Muscle layer of colon (tissue), 2 donors: ENCODE measurements around the gene SFT2D2.

Experiments
- H3K27ac ChIP-seq: one replicate; pipeline ENCODE4 v1.7.0; 2013; ENCODE audit warnings: low read depth, mild to moderate bottlenecking, low read length, moderate library complexity
- H3K27me3 ChIP-seq, 2 donors: one replicate each; pipeline ENCODE4 v1.7.0; 2013; ENCODE audit warnings: low read length in 2 of 2, mild to moderate bottlenecking in 2 of 2; ENCODE audit not compliant: insufficient read depth in 2 of 2, control insufficient read depth in 1 of 2
- H3K36me3 ChIP-seq: one replicate; pipeline ENCODE4 v1.7.0; 2013; ENCODE audit warnings: mild to moderate bottlenecking, low read length; ENCODE audit not compliant: insufficient read depth
- H3K4me1 ChIP-seq: one replicate; pipeline ENCODE4 v1.7.0; 2013; ENCODE audit warnings: mild to moderate bottlenecking, low read length; ENCODE audit not compliant: insufficient read depth
- H3K4me3 ChIP-seq, 2 donors: one replicate each; pipeline ENCODE4 v1.7.0; 2013; ENCODE audit warnings: low read length in 2 of 2, low read depth in 1 of 2, mild to moderate bottlenecking in 1 of 2, moderate library complexity in 1 of 2
- H3K9ac ChIP-seq: one replicate; pipeline ENCODE4 v1.7.0; 2013; ENCODE audit warnings: low read length
- H3K9me3 ChIP-seq: one replicate; pipeline ENCODE4 v1.7.0; 2013; ENCODE audit warnings: mild to moderate bottlenecking, low read length
- donor health status: abdominal sarcoma.
- donor health status: Adenocarcinoma of cecum.

Gene SFT2D2

DNA sequence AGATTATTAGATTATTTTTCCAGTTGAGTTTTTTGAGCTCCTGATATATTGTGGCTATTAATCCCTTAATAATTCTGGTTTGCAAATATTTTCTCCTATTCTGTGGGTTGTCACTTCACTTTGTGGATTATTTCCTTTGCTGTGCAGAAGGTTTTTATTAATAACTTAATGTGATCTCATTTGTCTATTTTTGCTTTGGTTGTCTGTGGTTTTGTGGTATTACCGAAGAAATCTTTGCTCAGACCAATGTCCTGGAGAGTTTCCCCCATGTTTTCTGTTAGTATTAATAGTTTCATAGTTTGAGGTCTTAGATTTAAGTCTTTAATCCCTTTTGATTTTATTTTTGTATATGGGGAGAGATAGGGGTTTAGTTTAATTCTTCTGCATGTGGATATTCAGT lies 47.8 kb downstream of the SFT2D2 start:
- no peak overlapping the region for H3K9ac ChIP-seq
- no peaks in the 10 kb centered on the region for H3K9me3 ChIP-seq
- H3K27me3 ChIP-seq: no peaks in the 10 kb centered on the region
- no peaks in the 10 kb centered on the region for H3K36me3 ChIP-seq
- no peak overlapping the region for H3K4me3 ChIP-seq
- no peak overlapping the region for H3K27ac ChIP-seq
- H3K4me1 ChIP-seq: no peaks in the 10 kb centered on the region

DNA sequence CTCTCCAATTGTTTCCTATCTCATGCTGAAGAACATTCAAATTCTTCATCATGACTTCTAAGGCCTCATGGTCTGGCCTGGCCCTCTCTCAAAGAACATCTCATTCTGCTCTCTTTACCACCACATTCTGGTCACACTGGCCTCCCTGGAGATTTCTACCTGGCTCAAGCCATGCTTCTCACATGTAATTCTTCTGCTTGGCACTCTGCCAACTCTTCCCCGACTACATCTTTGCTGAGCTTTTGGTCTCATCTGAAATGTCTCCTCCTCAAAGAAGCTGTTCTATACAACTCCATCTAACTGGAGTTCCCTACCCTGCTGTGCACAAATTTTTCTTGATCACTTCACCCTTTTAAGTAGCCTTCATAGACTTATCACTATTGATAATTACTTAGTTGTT lies 53.4 kb downstream of the SFT2D2 start:
- Histone ChIP-seq H3K9ac (no peak overlapping the region), H3K9me3 (no peaks in the 10 kb centered on the region), H3K27me3 (no peaks in the 10 kb centered on the region), H3K27ac (no peak overlapping the region), H3K4me3 (no peak overlapping the region), H3K4me1 (peaks cover 4% of the 10 kb centered on the region), H3K36me3 (no peaks in the 10 kb centered on the region)

DNA sequence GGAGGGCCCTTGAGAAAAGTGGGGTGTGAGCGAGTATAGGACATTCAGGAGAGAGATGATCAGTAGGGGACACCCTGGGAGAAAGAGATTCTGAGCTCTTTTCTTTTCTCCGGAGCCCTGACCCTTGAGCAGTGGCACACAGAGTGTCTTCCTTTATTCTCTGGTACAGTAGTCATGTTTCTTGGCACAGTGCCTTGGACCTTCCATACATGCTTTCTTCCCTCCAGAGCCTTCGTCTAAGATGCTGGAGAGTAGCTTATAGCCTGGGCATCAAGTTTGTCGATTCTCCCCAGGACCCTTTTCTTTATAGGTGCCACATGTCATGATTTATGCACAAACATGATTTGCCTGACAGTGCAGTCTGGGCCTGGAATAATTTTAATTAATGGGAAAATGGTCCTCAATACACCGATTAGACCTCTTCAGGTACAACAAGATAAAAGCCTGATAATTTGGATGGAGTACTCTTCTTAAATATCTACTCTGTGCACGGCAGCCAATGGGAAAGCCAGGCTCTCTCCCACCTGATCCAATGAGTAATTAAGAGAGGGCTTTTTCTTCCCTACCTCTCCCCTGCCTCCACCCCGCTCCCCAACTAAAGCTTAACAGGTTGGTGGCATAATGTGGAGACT lies 54.6 kb downstream of the SFT2D2 start, which contains the start of gene TBX19:
TSS of gene TBX19 (plus strand) at position 582 of the 632 bp plus-strand sequence. CDS start 214 bp downstream, outside the sequence.
- Histone ChIP-seq H3K27ac (no peak within 1 kb of the TSS), H3K4me1 (peaks cover 11% of the 10 kb centered on the region), H3K9me3 (no peaks in the 10 kb centered on the region), H3K36me3 (no peaks in the 10 kb centered on the region), H3K4me3 (no peak within 1 kb of the TSS), H3K27me3 (no peaks in the 10 kb centered on the region), H3K9ac (no peak within 1 kb of the TSS)

DNA sequence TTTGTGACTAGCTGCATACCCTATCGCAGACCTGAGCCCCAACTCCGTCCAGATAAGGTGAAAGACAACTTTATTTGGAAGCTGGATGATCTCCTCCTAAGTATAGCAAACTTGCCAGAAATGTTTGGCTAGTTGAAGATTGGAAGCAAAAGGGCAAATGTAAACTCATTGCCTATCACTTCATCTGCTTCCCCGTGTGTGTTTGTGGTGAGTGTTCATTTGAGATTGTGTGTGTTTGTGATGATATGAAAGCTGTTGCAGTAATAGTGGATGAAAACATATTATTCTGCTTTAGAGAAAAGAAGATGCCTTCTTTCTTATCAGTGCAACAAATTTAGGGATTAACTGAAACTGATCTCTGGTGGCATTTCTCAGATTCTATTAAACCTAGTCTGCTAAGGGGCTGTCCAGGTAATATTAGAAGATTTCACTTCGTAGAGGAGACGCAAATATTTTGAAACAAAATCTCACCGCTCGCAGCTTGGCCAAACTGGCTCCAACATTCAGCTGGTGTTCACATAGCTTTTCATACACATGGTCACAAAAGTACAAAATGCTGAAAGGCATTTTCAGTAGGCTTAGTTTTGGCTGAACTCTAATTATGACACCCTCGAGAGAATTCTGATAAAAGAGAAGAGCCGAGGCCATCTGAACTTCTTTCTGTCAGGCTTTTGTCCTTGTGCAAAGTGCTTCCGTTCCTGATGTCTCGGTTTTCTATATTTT lies 56.0 kb downstream of the SFT2D2 start:
- H3K4me1 ChIP-seq: peaks cover 11% of the 10 kb centered on the region
- no peak overlapping the region for H3K4me3 ChIP-seq
- no peaks in the 10 kb centered on the region for H3K27me3 ChIP-seq
- no peak overlapping the region for H3K9ac ChIP-seq
- no peaks in the 10 kb centered on the region for H3K9me3 ChIP-seq
- H3K36me3 ChIP-seq: no peaks in the 10 kb centered on the region
- H3K27ac ChIP-seq: no peak overlapping the region

DNA sequence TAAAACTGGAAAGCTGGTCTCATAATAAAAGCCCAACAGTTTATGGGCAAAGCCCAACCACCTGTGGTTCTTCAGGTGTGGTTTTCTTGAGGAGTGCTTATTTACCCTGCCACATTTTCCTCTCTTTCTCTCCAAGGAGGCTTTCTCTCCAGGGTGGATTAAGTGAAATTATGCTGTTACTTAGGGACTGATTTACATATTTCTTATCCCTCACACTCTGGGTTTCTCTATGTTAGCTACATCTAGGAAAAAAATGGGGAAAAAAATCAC lies 59.7 kb downstream of the SFT2D2 start:
- H3K27me3 ChIP-seq: no peaks in the 10 kb centered on the region
- no peak overlapping the region for H3K4me3 ChIP-seq
- no peak overlapping the region for H3K27ac ChIP-seq
- no peaks in the 10 kb centered on the region for H3K9me3 ChIP-seq
- peaks cover 8% of the 10 kb centered on the region for H3K4me1 ChIP-seq
- no peaks in the 10 kb centered on the region for H3K36me3 ChIP-seq
- no peak overlapping the region for H3K9ac ChIP-seq

DNA sequence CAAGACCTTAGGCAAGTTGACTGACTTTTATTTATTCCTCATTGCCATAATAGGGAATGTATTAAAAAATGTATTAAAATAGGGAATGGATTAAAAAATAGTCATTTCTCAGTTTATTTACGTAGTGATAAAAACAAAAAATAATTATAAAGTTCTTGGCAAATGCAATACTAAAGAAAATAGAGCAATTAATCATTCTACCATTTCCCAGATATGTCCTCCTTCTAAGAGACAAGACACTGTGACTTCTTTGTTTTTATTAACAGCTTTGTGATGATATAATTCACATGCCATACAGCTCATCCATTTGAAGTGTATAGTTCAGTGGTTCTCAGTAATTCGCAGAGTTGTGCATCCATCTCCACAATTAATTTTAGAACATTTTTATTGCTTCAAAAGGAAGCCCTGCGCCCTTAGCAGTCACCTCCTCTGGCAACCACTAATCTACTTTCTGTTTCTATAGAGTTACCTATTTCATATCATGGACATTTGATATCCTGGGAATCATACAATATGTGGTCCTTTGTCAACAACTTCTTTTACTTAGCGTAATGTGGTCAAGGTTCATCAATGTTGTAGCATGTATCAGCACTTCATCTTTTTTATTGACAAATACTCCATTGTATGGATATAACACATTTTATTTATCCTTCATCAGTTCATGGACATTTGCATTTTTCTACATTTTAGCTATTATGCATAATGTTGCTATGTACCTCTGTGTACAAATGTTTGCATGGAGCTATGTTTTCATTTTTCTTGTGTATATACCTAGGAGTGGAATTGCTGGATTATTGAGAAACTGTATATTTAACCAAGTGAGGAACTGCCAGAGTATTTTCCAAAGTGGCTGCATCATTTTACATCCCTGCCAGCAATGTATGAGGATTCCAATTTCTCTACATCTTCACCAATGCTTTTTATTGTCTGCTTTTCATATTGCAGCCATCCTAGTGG lies 60.4 kb downstream of the SFT2D2 start:
- H3K9me3 ChIP-seq: no peaks in the 10 kb centered on the region
- H3K4me3 ChIP-seq: no peak overlapping the region
- no peak overlapping the region for H3K27ac ChIP-seq
- H3K27me3 ChIP-seq: no peaks in the 10 kb centered on the region
- H3K36me3 ChIP-seq: no peaks in the 10 kb centered on the region
- H3K4me1 ChIP-seq: peaks cover 8% of the 10 kb centered on the region
- H3K9ac ChIP-seq: no peak overlapping the region

DNA sequence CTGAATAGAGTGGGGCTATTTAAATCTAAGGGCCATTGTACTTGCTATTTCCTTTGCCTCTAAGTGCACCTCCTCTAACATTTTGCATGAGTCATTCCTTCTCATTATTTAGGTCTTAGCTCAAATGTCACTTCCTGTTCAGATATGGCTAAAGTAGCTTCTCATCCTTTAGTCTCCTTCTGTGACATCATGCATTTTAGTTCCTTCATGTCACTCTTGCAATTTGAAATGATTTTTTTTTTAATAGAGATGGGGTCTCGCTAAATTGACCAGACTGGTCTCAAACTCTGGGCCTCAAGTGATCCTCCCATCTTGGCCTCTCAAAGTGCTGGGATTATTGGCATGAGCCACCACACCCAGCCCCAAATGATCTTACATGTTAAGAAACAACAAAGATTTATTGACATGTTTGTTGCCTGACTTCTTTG lies 61.4 kb downstream of the SFT2D2 start:
- Histone ChIP-seq H3K4me3 (no peak overlapping the region), H3K4me1 (peaks cover 8% of the 10 kb centered on the region), H3K27me3 (no peaks in the 10 kb centered on the region), H3K9me3 (no peaks in the 10 kb centered on the region), H3K36me3 (no peaks in the 10 kb centered on the region), H3K27ac (no peak overlapping the region), H3K9ac (no peak overlapping the region)

DNA sequence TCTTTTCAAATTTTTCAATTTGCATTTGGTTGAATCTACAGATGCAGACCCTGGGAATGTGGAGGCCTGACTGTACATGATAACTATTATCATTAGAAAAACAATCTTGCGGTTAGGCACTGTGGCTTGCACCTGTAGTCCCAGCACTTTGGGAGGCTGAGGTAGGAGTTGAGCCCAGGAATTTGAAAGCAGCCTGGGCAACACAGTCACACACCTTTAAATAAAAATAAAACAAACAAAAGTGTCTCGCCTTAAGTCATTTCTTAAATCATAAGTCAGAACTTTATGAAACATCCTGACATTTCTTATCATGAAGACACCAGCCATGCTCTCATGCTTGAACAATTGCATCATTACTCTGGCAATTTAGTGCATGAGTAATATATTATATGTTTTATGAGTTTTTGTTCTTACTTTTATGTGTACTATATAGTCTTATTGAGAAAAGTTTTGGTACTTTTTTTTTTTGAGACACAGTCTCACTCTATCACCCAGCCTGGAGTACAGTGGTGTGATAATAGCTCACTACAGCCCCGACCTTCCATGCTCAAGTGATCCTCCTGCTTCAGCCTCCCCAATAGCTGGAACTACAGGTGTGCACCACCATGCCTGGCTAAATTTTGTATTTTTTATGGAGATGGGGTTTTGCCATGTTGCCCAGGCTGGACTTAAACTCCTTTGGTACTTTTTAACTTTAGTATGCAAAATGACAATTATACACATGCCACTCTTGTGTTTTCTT lies 62.7 kb downstream of the SFT2D2 start:
- Histone ChIP-seq H3K27ac (no peak overlapping the region), H3K4me3 (no peak overlapping the region), H3K4me1 (peaks cover 14% of the 10 kb centered on the region), H3K27me3 (no peaks in the 10 kb centered on the region), H3K36me3 (no peaks in the 10 kb centered on the region), H3K9ac (no peak overlapping the region), H3K9me3 (no peaks in the 10 kb centered on the region)

DNA sequence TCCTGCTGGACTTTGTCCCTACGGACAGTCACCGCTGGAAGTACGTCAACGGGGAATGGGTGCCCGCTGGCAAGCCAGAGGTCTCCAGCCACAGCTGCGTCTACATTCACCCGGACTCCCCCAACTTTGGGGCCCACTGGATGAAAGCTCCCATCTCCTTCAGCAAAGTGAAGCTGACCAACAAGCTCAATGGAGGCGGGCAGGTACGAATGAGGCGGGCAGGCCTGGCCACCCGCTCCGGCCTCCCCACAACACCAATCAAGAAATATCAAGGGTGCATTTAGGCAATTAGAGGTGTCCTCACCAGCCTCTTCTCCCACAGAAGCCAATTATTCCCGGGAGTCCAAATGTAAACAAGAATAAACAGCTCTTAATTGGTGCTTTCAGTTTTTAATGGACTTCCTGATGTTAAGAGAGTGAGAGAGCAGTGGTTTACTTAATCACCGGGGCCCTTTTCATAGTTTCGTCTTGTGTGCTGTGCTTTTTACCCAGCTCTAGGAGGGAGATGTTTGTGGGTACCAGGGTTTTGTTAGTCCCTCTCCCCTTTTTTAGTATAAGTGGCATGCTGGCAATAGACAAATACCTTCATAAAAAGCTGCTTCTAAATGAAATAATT lies 65.5 kb downstream of the SFT2D2 start:
- no peak overlapping the region for H3K4me3 ChIP-seq
- H3K36me3 ChIP-seq: no peaks in the 10 kb centered on the region
- H3K27me3 ChIP-seq: no peaks in the 10 kb centered on the region
- no peak overlapping the region for H3K27ac ChIP-seq
- no peaks in the 10 kb centered on the region for H3K9me3 ChIP-seq
- H3K9ac ChIP-seq: no peak overlapping the region
- H3K4me1 ChIP-seq: peaks cover 7% of the 10 kb centered on the region

DNA sequence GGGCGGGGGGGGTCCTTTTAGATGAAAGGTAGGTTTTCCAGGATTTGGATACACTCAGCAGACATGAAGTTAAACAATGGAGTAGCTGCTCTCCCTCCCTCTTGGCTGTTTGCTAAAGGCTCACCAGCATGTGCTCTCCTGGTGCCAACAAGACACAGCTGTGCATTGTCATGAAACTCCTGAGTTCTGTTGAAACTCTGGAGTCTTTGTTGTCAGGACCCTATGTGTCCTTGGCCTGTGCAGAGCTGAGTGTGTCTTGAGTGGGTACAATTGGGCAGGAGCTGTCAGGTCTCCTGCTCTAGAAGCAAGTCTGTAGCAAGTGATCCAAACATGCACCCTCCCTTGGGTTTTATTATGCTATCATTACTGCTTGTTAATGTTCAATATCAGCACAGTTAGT lies 67.6 kb downstream of the SFT2D2 start:
- H3K9ac ChIP-seq: no peak overlapping the region
- no peaks in the 10 kb centered on the region for H3K36me3 ChIP-seq
- H3K4me1 ChIP-seq: peaks cover 7% of the 10 kb centered on the region
- H3K27me3 ChIP-seq: no peaks in the 10 kb centered on the region
- no peak overlapping the region for H3K4me3 ChIP-seq
- H3K9me3 ChIP-seq: no peaks in the 10 kb centered on the region
- H3K27ac ChIP-seq: no peak overlapping the region
